Measurements from ENCODE around the gene CDC42BPB.

GRCh38 chr14:102889615-102890014 lies 167.7 kb downstream of the CDC42BPB start:
- TF ChIP-seq, protein P1, sequence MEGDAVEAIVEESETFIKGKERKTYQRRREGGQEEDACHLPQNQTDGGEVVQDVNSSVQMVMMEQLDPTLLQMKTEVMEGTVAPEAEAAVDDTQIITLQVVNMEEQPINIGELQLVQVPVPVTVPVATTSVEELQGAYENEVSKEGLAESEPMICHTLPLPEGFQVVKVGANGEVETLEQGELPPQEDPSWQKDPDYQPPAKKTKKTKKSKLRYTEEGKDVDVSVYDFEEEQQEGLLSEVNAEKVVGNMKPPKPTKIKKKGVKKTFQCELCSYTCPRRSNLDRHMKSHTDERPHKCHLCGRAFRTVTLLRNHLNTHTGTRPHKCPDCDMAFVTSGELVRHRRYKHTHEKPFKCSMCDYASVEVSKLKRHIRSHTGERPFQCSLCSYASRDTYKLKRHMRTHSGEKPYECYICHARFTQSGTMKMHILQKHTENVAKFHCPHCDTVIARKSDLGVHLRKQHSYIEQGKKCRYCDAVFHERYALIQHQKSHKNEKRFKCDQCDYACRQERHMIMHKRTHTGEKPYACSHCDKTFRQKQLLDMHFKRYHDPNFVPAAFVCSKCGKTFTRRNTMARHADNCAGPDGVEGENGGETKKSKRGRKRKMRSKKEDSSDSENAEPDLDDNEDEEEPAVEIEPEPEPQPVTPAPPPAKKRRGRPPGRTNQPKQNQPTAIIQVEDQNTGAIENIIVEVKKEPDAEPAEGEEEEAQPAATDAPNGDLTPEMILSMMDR (IDR thresholded peaks at IDR 0.05), result no peak
- no peak for TF ChIP-seq EZH2phosphoT487 (IDR thresholded peaks at IDR 0.05)

Measured in neural progenitor cell (in vitro differentiated cells).